ENCODE measurements around the gene ATP6V1C2. TPM values are rescaled to one million over a fixed set of nuclear protein-coding genes. Genes with fewer than 3 reads are reported as not detected.

Gene ATP6V1C2
- total RNA-seq, 1 donor from 2014 or later, result 0.69 TPM

GRCh38 chr2:10706033-10706432 is 15.4 kb upstream of the ATP6V1C2 start:
- TF ChIP-seq, protein P1, sequence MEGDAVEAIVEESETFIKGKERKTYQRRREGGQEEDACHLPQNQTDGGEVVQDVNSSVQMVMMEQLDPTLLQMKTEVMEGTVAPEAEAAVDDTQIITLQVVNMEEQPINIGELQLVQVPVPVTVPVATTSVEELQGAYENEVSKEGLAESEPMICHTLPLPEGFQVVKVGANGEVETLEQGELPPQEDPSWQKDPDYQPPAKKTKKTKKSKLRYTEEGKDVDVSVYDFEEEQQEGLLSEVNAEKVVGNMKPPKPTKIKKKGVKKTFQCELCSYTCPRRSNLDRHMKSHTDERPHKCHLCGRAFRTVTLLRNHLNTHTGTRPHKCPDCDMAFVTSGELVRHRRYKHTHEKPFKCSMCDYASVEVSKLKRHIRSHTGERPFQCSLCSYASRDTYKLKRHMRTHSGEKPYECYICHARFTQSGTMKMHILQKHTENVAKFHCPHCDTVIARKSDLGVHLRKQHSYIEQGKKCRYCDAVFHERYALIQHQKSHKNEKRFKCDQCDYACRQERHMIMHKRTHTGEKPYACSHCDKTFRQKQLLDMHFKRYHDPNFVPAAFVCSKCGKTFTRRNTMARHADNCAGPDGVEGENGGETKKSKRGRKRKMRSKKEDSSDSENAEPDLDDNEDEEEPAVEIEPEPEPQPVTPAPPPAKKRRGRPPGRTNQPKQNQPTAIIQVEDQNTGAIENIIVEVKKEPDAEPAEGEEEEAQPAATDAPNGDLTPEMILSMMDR (IDR thresholded peaks at IDR 0.05; ENCODE audit: borderline replicate concordance), result no peak
- DNase-seq, result no peak
- intact Hi-C loops (cut with micrococcal nuclease), result no loop called here
- H3K4me1 ChIP-seq, result no peaks in the 10 kb centered on the region
- H3K36me3 ChIP-seq, result no peaks in the 10 kb centered on the region
- H3K27ac ChIP-seq (replicated peaks), result no peak overlapping the region
- no peak overlapping the region for H3K4me3 ChIP-seq
- no peaks in the 10 kb centered on the region for H3K9me3 ChIP-seq (replicated peaks)
- peaks cover 59% of the 10 kb centered on the region for H3K27me3 ChIP-seq (ENCODE audit: low read depth)

DNA sequence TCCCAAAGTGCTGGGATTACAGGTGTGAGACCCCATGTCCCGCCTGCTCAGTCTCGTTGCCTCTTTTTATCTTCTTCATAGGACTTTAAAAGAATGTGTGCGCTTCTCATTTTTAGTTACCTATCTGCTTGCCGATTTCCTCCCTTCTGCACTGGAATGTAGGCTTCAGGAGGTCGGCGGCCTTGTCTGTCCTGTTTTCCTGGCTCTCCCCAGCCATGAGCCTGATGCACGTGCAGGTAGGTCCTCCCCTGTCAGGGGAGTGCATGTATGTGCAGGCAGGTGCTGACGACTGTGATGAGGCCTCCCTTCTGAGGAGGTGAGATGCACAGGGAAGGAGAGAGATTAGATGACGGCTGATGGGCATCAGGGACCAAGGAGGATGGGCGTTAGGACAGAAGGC is 13.6 kb upstream of the ATP6V1C2 start:
- H3K4me1 ChIP-seq, result no peaks in the 10 kb centered on the region
- intact Hi-C loops (cut with micrococcal nuclease), result no loop called here
- TF ChIP-seq, protein P1 (IDR thresholded peaks at IDR 0.05; ENCODE audit: borderline replicate concordance), result no peak
- H3K36me3 ChIP-seq, result no peaks in the 10 kb centered on the region
- H3K27me3 ChIP-seq (ENCODE audit: low read depth), result peaks cover 73% of the 10 kb centered on the region
- H3K27ac ChIP-seq (replicated peaks), result no peak overlapping the region
- no peak for DNase-seq
- no peaks in the 10 kb centered on the region for H3K9me3 ChIP-seq (replicated peaks)
- no peak overlapping the region for H3K4me3 ChIP-seq

GRCh38 chr2:10709290-10709939 is 12.0 kb upstream of the ATP6V1C2 start:
- no peaks in the 10 kb centered on the region for H3K36me3 ChIP-seq
- no peaks in the 10 kb centered on the region for H3K4me1 ChIP-seq
- H3K4me3 ChIP-seq, result no peak overlapping the region
- H3K27me3 ChIP-seq (ENCODE audit: low read depth), result peaks cover 78% of the 10 kb centered on the region
- H3K27ac ChIP-seq (replicated peaks), result no peak overlapping the region
- TF ChIP-seq, protein P1 (IDR thresholded peaks at IDR 0.05; ENCODE audit: borderline replicate concordance), result peak; percentile 49
- intact Hi-C loops (cut with micrococcal nuclease), result no loop called here
- H3K9me3 ChIP-seq (replicated peaks), result no peaks in the 10 kb centered on the region
- no peak for DNase-seq

- H3K27me3 ChIP-seq (ENCODE audit: low read depth), result peaks cover 80% of the 10 kb centered on the region
Measured at GRCh38 chr2:10712185-10712809, 9.1 kb upstream of the ATP6V1C2 start.

DNA sequence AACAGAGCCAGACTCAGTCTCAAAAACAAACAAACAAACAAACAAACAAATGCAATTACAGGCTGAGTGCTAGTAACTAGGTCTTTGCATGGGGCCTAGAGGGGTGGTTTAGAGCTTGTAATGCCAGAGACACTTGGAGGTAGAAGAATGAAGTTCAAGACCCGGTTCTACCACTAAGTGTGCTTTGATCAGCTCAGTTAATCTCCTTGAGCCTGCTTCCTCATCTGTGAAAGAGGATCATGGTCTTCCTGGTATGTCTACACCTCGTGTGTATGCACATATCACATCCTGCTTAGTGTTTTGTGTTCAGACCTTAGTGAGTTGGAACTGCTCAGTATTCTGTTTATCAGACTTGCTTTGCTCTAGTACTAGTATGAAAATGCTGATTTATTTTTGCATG is 4.8 kb upstream of the ATP6V1C2 start:
- Histone ChIP-seq H3K4me1 (peaks cover 6% of the 10 kb centered on the region), H3K4me3 (no peak overlapping the region), H3K36me3 (no peaks in the 10 kb centered on the region), H3K27ac (replicated peaks) (no peak overlapping the region), H3K9me3 (replicated peaks) (no peaks in the 10 kb centered on the region), H3K27me3 (ENCODE audit: low read depth) (peaks cover 67% of the 10 kb centered on the region)
- no peak for DNase-seq
- intact Hi-C loops (cut with micrococcal nuclease), result no loop called here
- TF ChIP-seq, protein P1 (IDR thresholded peaks at IDR 0.05; ENCODE audit: borderline replicate concordance), result no peak

More at GRCh38 chr2:10712185-10712809, 9.1 kb upstream of the ATP6V1C2 start:
- Histone ChIP-seq H3K27ac (replicated peaks) (no peak overlapping the region), H3K4me3 (no peak overlapping the region), H3K9me3 (replicated peaks) (no peaks in the 10 kb centered on the region), H3K4me1 (no peaks in the 10 kb centered on the region), H3K36me3 (no peaks in the 10 kb centered on the region)
- intact Hi-C loops (cut with micrococcal nuclease), result no loop called here
- no peak for DNase-seq
- TF ChIP-seq, protein P1 (IDR thresholded peaks at IDR 0.05; ENCODE audit: borderline replicate concordance), result no peak
